ENCODE results near the gene MCM7. TPM values are rescaled to one million over a fixed set of nuclear protein-coding genes. Genes with fewer than 3 reads are reported as not detected.

The MCM7 gene
- total and polyA plus RNA-seq, 4 donors, result 36.0 to 54.7 (median 41.8) TPM

DNA sequence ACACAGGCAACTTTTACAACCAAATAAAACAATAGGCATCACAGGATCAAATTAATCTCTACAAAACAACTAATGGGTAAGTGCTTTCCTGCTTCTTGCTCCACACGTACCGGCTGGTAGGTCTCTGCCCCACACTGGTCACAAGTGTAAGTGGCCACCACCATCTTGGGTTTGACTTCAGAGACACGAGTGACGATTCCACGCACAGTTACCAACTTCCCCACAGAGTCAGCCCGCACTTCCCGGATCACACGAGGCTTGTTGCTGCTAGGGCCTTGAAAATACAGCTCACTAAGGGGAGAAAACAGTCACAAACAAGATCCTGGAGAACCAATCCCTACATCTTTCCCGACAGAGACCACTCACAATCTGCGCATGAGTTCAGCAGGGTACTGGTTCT lies 2.3 kb downstream of the MCM7 start:
- H3K4me1 ChIP-seq (ENCODE audit: control insufficient read depth in 5 of 5, insufficient read depth in 5 of 5, low read length in 5 of 5), result peaks cover 0 to 15% (median 11%) of the 10 kb centered on the region in 5 donors
- H3K36me3 ChIP-seq (ENCODE audit: control insufficient read depth in 4 of 4, insufficient read depth in 4 of 4, low read length in 4 of 4), result peaks cover 21 to 48% (median 42%) of the 10 kb centered on the region in 4 donors
- H3K9ac ChIP-seq (ENCODE audit: insufficient read depth in 1 of 2, low read length in 2 of 2), result no peak overlapping the region
- H3K4me3 ChIP-seq, result no peak overlapping the region
- no peak overlapping the region for H3K27ac ChIP-seq (ENCODE audit: low read depth in 1 of 2, low read length in 1 of 2)
- ATAC-seq (ENCODE audit: insufficient read depth, low FRiP score) (no peak), DNase-seq (no peak)
- no peaks in the 10 kb centered on the region for H3K27me3 ChIP-seq (ENCODE audit: control insufficient read depth in 3 of 3, insufficient read depth in 3 of 3, low read length in 2 of 3)
- 81 to 91% methylated on average over 10 of the region's 10 CpGs for WGBS, 2 donors
- TF ChIP-seq, protein P1, sequence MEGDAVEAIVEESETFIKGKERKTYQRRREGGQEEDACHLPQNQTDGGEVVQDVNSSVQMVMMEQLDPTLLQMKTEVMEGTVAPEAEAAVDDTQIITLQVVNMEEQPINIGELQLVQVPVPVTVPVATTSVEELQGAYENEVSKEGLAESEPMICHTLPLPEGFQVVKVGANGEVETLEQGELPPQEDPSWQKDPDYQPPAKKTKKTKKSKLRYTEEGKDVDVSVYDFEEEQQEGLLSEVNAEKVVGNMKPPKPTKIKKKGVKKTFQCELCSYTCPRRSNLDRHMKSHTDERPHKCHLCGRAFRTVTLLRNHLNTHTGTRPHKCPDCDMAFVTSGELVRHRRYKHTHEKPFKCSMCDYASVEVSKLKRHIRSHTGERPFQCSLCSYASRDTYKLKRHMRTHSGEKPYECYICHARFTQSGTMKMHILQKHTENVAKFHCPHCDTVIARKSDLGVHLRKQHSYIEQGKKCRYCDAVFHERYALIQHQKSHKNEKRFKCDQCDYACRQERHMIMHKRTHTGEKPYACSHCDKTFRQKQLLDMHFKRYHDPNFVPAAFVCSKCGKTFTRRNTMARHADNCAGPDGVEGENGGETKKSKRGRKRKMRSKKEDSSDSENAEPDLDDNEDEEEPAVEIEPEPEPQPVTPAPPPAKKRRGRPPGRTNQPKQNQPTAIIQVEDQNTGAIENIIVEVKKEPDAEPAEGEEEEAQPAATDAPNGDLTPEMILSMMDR (IDR thresholded peaks at IDR 0.05; ENCODE audit: control extremely low read depth, extremely low read depth), result no peak
- H3K9me3 ChIP-seq (ENCODE audit: control insufficient read depth in 4 of 4, insufficient read depth in 3 of 4, low read length in 3 of 4), result no peaks in the 10 kb centered on the region

DNA sequence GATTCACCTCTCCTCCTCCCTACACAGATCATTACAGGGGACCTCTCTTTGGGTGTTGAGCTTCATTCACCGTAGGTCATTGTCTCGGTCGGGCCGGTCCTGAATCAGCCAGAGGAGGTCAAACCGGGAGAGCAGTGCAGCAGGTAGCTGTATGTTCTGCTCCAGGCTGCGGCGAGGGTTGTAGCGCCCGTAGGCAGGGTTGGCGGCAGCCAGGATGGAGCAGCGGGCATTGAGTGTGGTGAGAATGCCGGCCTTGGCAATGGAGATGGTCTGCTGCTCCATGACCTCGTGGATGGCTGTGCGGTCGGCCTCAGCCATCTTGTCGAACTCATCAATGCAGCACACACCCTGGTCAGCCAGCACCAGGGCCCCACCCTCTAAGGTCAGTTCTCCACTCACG lies 5.5 kb downstream of the MCM7 start:
- Histone ChIP-seq H3K36me3 (ENCODE audit: control insufficient read depth in 4 of 4, insufficient read depth in 4 of 4, low read length in 4 of 4) (peaks cover 21 to 70% (median 63%) of the 10 kb centered on the region in 4 donors), H3K27ac (ENCODE audit: low read depth in 1 of 2, low read length in 1 of 2) (no peak overlapping the region), H3K4me1 (ENCODE audit: control insufficient read depth in 5 of 5, insufficient read depth in 5 of 5, low read length in 5 of 5) (peaks cover 0 to 12% (median 11%) of the 10 kb centered on the region in 5 donors), H3K27me3 (ENCODE audit: control insufficient read depth in 3 of 3, insufficient read depth in 3 of 3, low read length in 2 of 3) (no peaks in the 10 kb centered on the region), H3K9ac (ENCODE audit: insufficient read depth in 1 of 2, low read length in 2 of 2) (no peak overlapping the region), H3K9me3 (ENCODE audit: control insufficient read depth in 4 of 4, insufficient read depth in 3 of 4, low read length in 3 of 4) (no peaks in the 10 kb centered on the region), H3K4me3 (no peak overlapping the region)
- ATAC-seq (ENCODE audit: insufficient read depth, low FRiP score) (no peak), DNase-seq (no peak)
- TF ChIP-seq, protein P1 (IDR thresholded peaks at IDR 0.05; ENCODE audit: control extremely low read depth, extremely low read depth), result no peak
- 92 to 95% methylated on average over 17 of the region's 17 CpGs for WGBS, 2 donors

DNA sequence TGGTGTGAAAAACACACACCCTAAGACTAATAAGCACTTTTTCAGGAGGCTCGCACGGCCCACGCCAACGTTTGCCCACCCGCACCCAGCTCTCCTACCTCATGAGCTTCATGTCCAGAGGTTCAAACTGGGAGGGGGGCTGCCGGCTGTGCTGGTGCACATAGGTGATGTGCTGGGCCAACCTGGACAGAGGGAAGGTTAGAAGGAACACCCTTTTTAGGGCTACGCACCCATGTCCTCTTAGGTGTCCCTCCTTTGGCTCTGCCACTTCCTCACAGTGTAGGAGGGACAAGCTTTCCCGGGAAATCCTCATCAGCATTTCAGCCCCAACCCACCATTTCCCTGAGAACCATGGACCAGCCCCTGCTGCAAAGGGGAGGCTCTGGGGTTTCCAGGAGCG lies 5.9 kb downstream of the MCM7 start:
- H3K4me3 ChIP-seq, result no peak overlapping the region
- TF ChIP-seq, protein P1 (IDR thresholded peaks at IDR 0.05; ENCODE audit: control extremely low read depth, extremely low read depth), result no peak
- no peaks in the 10 kb centered on the region for H3K27me3 ChIP-seq (ENCODE audit: control insufficient read depth in 3 of 3, insufficient read depth in 3 of 3, low read length in 2 of 3)
- no peak overlapping the region for H3K9ac ChIP-seq (ENCODE audit: insufficient read depth in 1 of 2, low read length in 2 of 2)
- ATAC-seq (ENCODE audit: insufficient read depth, low FRiP score) (no peak), DNase-seq (no peak)
- H3K36me3 ChIP-seq (ENCODE audit: control insufficient read depth in 4 of 4, insufficient read depth in 4 of 4, low read length in 4 of 4), result peaks cover 23 to 74% (median 66%) of the 10 kb centered on the region in 4 donors
- H3K27ac ChIP-seq (ENCODE audit: low read depth in 1 of 2, low read length in 1 of 2), result no peak overlapping the region
- peaks cover 0 to 12% (median 11%) of the 10 kb centered on the region in 5 donors for H3K4me1 ChIP-seq (ENCODE audit: control insufficient read depth in 5 of 5, insufficient read depth in 5 of 5, low read length in 5 of 5)
- H3K9me3 ChIP-seq (ENCODE audit: control insufficient read depth in 4 of 4, insufficient read depth in 3 of 4, low read length in 3 of 4), result no peaks in the 10 kb centered on the region
- WGBS, 2 donors, result 80 to 86% methylated on average over 9 of the region's 9 CpGs

DNA sequence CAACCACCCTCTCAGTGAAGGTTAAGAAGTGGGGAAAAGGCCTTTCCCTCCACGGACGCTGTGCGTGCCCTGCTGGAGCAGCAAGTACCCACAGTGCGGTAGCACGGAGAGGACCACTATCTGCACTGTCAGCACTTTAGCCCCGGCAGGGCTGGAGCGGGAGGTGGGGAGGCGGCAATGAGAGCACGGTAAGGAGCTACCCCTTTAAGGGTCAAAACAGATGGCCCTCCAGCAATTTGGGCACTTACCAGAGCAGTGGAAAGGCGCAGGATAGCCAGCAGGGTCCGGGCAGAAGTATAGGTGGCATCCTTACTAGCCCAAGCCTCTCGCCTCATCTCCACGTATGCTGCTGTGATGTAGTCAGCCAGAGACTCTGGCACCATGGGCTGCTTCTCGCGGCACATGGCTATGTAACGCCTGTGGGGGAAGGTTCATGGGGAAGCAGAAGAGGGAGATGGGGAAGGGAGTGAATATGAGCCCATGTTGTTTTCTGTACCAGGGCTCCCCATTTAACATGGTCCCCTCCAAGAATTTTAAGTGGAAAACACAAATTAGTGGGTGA lies 7.2 kb downstream of the MCM7 start:
- WGBS, 2 donors, result 87 to 89% methylated on average over 16 of the region's 16 CpGs
- no peak for ATAC-seq (ENCODE audit: insufficient read depth, low FRiP score)
- no peak overlapping the region for H3K4me3 ChIP-seq
- peak overlapping the region in 1 of 2 donors; percentile 23 for H3K27ac ChIP-seq (ENCODE audit: low read depth in 1 of 2, low read length in 1 of 2)
- H3K4me1 ChIP-seq (ENCODE audit: control insufficient read depth in 5 of 5, insufficient read depth in 5 of 5, low read length in 5 of 5), result peaks cover 0 to 11% (median 7%) of the 10 kb centered on the region in 5 donors
- TF ChIP-seq, protein P1 (IDR thresholded peaks at IDR 0.05; ENCODE audit: control extremely low read depth, extremely low read depth), result no peak
- H3K27me3 ChIP-seq (ENCODE audit: control insufficient read depth in 3 of 3, insufficient read depth in 3 of 3, low read length in 2 of 3), result no peaks in the 10 kb centered on the region
- H3K9me3 ChIP-seq (ENCODE audit: control insufficient read depth in 4 of 4, insufficient read depth in 3 of 4, low read length in 3 of 4), result no peaks in the 10 kb centered on the region
- peaks cover 24 to 65% (median 60%) of the 10 kb centered on the region in 4 donors for H3K36me3 ChIP-seq (ENCODE audit: control insufficient read depth in 4 of 4, insufficient read depth in 4 of 4, low read length in 4 of 4)
- H3K9ac ChIP-seq (ENCODE audit: insufficient read depth in 1 of 2, low read length in 2 of 2), result no peak overlapping the region
- DNase-seq, result no peak
